DMS153 treated with DMSO at 0.1 percent for 48 hours (cell line): ENCODE results near the gene SGCE.

Source experiments
- DNase-seq: peaks from one replicate; lab custom pipeline; 2025; ENCODE audit not compliant: unreplicated experiment; lab: John Stamatoyannopoulos, UW

The SGCE gene

DNA sequence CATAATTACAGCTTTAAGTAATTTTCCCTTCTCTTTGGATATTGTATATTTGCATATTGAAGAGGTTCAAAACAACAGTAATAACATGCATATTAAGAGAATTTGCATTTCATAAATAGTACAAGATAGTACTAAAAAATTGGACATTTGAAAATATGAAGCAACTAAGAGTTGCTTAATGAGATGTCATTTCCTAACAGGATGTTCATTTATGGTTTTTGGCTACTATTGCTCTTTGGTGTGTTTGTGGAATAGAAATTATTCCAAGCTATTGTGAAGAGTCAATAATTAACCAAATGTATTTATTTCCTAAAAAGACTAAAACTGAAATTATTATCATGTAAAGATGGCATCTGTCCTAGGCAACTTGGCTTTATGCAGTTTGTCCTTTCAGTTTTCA, 4.1 kb upstream of the SGCE start:
- DNase-seq, result no peak

GRCh38 chr7:94658826-94659225, 2.9 kb upstream of the SGCE start:
- no peak for DNase-seq

DNA sequence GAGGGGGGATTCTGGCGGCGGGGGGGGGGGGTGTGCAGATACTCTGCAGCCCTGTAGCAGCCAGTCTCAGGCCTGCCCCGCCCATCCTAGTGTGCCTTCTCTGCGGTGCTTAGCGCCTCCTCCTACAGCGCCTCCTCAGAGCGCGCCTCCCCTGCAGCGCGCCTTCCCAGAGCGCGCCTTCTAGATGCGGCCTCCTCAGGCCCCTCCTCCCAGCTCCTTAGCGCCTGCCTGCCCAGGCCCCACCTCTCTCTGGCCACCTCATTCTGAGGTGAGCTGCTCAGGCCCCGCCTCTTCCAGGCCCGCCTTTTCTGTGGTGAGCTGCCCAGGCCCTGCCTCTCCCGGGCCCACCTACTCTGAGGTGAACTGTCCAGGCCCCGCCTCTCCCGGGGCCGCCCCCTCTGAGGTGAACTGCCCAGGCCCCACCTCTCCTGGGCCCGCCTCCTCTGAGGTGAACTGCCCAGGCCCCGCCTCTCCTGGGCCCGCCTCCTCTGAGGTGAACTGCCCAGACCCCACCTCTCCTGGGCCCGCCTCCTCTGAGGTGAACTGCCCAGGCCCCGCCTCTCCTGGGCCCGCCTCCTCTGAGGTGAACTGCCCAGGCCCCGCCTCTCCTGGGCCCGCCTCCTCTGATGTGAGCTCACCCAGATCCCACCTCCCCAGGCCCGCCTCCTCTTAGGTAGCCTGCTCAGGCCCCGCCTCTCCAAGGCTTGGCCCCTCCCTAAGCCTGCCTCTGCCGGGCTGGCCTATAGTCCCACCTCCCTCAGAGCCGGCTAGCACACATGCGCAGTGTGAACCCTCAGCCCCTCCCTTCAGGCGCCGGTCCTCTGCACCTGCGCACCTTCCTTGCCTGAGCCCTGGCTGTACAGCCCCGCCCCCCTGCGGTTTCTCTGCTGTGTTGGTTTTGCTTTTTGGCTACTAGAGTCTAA, 2.1 kb upstream of the SGCE start:
- peak; percentile 87 for DNase-seq

- peak; percentile 66 for DNase-seq
Measured at GRCh38 chr7:94656925-94657731, 1.2 kb upstream of the SGCE start.

DNA sequence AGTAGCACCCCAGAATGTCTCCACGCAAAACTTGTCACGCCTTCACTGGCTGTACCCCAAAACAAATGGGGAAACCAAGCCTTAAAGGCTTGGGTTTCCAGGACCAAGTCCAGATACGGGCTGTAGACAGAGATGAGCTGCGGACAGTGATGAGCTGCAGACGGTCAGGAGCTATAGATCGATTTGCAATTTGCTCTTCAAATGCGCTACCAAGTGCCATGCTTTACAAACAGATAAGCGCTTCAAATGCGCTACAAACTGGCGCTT, 658 bp upstream of the SGCE start:
- DNase-seq, result no peak

DNA sequence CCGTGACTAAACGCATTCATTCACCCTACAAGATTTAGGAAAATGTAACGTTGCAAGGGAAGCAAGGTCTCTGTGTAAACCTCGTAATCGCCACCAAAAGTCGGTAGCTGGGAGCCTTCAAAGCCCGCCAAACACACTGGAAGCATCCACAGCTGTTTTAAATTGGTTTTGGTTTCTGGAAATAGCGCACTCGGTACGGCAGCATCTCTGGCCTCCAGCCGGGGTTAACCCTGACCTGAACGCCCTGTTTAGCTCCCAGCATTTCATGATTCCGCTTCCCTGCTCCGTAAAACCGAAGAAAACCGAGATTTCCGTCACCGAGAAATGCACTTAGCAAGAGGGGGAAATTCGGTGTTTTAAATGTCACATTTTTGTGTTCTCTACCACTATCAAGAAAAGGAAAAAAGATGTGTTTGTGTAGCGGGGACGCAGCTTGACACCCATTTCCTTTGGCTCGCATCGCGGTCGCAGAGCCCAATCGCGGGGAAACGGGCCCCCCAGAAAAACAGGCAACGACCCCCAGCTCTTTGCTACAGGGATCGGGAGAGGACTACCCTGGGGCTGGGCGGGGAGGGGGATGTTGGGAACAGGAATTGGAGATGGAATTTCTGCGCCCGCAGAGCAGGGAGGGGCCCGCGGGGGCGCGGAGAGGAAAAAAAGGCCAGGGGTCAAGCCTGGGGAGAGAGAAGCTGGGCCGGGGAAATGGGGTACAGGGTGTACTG, 646 bp downstream of the SGCE start:
- peak; percentile 74 for DNase-seq

DNA sequence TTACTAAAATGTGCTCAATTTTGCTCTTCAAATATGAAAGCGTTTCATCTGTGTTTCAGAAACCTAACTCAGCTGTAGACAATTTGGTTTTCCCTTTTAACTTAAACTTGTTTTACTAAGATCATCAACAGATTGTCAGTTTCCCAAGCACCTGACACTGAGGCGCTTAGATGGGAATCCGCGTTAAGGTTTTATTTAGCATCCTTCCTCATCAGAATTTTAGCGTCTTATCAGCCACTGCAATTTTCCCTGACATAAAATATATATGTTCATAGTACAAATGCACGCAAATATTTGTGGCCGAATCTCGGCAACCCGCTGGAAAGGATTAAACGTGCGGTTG, 1.2 kb downstream of the SGCE start:
- DNase-seq, result no peak

DNA sequence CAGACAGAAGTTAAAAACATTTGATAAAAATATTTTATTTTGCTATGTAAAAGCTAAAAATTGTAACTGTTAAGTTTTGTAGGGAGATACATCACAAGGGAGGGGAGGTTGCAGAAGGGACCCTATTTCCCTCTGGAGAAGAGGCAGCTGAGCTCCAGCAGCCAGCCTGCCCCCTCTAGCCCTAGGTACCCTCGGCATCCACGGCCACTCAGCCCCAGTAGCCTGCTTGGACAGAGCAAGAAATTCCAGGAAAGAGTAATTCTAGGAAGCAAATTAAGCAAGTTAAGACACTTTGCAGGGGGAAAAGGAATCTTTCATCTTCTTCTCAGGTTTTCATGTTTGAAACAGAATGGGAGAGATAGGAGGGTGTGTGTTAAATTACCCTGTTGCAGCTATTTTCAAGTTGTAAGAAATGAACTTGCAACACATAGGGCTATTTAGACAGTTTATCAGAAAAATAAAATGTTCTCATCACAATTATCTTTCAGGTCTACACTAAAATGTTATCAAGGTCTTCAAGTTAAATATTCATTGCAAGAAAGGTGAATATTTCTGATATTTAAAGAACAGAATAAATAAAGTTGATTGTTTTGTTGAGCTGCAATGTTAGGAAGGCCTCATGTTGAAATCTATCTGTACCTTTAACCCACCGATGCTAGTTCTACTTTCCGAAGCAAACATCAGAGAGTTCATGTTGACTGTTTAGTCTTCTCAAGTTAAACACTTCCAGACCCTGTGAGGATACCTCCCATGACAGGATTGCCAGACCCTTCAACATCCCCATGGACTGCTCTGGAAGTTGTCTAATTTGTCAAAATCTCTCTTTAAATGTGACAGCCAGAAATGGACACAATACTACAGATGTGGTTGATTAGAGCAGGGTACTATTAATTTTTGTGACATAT, 5.5 kb downstream of the SGCE start:
- no peak for DNase-seq

- no peak for DNase-seq
Measured at GRCh38 chr7:94649450-94649849, 6.5 kb downstream of the SGCE start.

DNA sequence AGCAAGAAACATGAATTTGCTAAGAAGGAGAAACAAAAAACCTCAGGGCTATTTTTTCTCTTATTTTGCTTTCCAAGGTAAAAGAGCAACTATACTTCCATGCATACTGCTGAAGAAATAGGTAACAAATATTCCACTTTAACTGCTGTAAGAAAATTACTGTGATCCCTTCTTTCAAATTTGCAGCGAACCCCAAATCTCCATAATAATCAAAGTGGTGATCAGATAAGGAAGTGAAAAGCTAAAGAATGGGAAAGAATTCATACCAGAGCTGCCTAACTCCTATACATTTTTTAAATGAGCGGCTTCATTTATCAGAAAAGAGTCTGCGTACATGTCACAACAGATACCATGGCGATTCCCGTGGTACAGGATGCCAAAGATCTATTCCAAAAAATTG, 7.2 kb downstream of the SGCE start:
- no peak for DNase-seq

DNA sequence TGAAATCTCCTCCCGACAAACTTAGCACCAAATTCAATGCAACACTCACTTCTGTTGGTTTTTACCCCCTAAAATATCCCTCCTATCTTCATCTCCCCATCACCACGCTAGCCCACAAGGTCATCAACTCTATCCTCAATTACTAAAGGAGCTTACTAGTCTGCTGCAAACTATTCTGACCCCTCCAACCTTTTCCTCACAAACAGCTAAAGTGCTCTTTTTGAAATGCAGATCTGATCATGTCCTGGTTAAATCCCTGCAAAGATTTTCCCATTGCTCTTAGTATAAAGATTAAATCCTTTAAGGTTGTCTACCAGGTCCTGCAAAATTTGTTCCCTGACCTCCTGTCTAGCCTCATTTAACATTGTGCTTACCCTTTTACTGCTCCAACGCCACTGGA, 8.6 kb downstream of the SGCE start:
- DNase-seq, result no peak

GRCh38 chr7:94643771-94644545, 12.0 kb downstream of the SGCE start:
- DNase-seq, result no peak

DNA sequence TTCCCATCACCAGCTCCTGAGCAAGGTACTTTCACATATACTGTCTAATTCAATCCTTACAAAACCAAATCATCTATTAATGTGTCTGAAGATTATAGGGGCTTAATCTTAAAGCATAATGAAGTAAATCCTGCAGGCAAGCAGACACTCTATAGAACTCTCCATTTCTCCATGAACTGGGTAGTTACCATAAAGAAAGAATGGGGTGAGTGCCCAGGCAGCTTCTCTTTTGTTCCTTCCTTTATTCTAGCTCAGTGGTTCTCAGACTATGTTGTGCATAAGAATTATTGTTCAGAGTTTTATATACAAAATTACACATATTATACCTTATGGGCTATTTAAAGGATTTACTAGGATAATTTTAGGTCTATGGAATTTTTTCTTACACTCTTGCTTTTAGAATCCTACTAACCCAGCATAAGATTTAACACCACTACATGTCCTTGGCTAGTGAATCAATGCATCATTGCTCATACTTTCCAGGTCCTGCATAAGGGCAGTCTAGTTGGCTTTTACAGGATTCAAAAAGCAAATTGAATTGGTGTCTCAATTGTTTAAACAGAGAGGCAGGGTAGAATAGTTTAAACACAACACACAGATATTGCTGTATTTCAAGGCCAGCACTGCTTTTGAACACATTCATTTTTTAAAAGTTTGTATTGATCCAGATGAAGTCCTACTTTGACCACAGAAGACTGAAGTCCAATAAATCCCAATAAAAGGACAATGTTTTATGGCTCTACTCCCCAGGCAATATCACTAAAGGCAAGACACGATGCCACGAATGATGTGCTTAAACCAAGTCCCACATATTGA, 12.9 kb downstream of the SGCE start:
- no peak for DNase-seq

DNA sequence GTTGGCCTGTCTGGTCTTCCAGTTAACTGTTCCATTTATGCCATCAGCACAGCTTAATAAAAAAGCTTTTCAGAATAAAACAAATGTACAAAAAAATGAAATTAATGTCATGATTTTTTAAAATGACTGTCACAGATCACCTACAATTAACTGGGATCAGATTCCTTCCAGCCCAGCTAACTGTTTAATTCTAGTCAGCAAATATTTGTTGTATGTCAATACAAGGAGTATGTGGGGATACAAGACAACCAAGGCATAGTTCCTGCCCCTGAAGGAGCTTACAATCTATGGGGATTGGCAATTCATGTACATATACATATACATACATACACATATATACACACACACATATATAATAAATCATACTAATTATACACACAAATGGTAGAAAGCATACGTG, 16.5 kb downstream of the SGCE start:
- no peak for DNase-seq

- DNase-seq, result no peak
Measured at GRCh38 chr7:94635687-94636086, 20.2 kb downstream of the SGCE start.

- no peak for DNase-seq
Measured at GRCh38 chr7:94634502-94634901, 21.4 kb downstream of the SGCE start.

- DNase-seq, result no peak
Measured at GRCh38 chr7:94633687-94634086, 22.2 kb downstream of the SGCE start.

DNA sequence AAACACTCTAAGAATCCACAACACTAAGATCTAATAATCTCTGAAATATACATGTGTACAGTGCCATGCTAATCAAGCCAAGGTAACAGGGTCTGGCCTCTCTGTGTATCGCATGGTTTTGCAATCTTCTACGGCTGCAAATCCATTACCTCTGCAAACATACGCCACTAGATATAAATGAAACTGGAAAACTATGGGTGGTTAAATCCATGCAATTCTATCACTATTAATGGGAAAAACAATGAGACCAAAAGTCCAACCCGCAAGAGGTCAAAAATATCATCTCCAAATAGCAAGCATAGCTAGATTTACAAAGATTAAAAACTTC, 23.0 kb downstream of the SGCE start:
- DNase-seq, result no peak

DNA sequence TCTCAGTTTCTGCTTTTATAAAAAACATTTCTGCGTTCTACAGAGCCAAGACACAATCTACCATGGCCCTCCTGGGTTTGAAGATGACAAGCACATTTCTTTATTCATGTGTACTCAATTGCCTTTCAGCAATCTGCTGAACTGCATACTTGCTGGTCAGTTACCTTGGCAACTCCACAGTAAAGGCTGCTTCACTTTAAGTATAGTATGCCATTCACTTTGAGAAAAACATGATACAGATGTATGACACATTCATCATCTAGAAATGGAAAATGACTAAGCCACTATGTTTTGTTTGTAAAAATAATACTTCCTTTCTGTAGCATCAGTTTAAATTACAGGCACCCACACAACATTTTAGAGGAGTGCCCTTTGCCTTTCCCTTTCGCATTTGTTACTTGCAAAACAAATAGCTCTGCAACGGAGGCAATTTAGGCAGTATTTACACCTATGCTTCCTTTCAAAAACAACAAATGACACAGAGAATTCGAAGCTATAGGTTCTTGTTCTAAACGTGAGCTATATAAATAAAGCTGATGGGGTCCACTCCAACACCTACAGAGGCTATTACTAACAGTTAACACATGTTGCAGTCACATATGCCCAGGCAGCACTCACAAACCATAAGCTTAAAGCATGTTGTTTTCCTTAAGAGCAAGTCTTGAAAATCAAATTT, 23.5 kb downstream of the SGCE start:
- no peak for DNase-seq
